K562 (cell line): Measurements from ENCODE around the gene PRKAA2.

ENCODE experiments used
- ELF2 ChIP-seq: fragments of 250-450 bp; sonication (Bioruptor Pico); IDR thresholded peaks from 2 replicates; pipeline ENCODE4 v1.5.0; 2021; ENCODE audit warnings: mild to moderate bottlenecking
- JUND ChIP-seq, 2 experiments: IDR thresholded peaks; 2 replicates in 1 of 2; 3 replicates in 1 of 2; pipeline ENCODE4 v1.6.1; 2011; ENCODE audit warnings: borderline replicate concordance in 2 of 2, low read depth in 2 of 2, low read length in 2 of 2, improper control_type of control experiment in 1 of 2, missing biosample characterization in 1 of 2, missing genetic modification characterization in 1 of 2, missing genetic modification reagents in 1 of 2
- RBM25 ChIP-seq: fragments of 200-400 bp; formaldehyde crosslinking; IDR thresholded peaks from 2 replicates; pipeline ENCODE4 v1.6.1; 2018; ENCODE audit warnings: low read length, low read depth, moderate library complexity; ENCODE audit not compliant: severe bottlenecking

DNA sequence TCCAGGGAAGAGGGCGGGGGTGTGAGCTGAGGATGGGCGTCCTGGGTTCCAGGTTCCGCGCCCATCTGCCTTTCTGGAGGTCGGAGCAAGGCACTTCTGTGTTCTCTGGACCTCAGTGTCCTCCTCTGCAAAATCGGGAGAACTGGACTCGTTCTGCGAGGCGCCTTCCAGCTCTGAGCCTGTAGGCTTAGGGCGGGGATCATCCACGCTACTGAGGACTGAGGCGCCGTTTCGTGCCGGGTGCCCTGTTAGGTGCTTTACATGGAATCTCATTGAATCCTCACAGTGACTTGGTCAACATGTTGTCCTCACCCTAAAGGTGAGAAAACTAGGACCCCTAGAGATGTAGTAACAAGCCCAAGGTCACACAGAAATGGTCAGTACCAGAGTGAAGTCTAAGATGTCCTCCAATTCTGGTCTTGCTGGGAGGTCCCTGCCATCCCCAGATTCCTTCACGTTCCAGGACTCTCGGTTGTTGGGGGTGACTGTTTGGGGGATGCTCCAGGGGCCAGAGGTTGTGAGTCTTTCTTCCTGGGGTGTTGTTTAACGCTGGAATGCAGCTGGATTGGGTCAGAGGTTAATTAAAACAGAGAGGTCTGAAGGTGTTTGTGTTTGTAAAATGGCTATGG is 677 bp downstream of the PRKAA2 start:
- TF ChIP-seq RBM25 (no peak), JUND (IDR thresholded peaks at IDR 0.05; ENCODE audit: borderline replicate concordance, low read depth, low read length) (no peak), JUND (tag; IDR thresholded peaks at IDR 0.05; ENCODE audit: borderline replicate concordance, low read depth, low read length) (no peak), ELF2 (no peak)
